Panc1 (cell line): ENCODE data around the gene HILPDA. TPM values are rescaled to one million over a fixed set of nuclear protein-coding genes. Genes with fewer than 3 reads are reported as not detected.
A peak's percentile ranks its signal among the peaks of the same experiment; 100 is the strongest.

Source experiments
- ATAC-seq: fragments of 200-7000 bp; cut with Tn5 transposase; 2 replicates; pipeline ENCODE4 v1.9.1; 2020; ENCODE audit warnings: mild to moderate bottlenecking, moderate library complexity
- BruUV-seq: library from RNA; stranded (reverse); fragments of 400-500 nt; replicated peaks from 2 replicates; lab custom pipeline; 2021; lab: Mats Ljungman, UMichigan
- CTCF ChIA-PET: fragments of 300-600 bp; sonication (Branson Sonifier 250); formaldehyde crosslinking; loops from one replicate; lab custom pipeline; 2022; ENCODE audit warnings: antibody characterized with exemption; lab: Charles Lee
- POLR2A ChIA-PET: fragments of 300-600 bp; sonication (Branson Sonifier 250); formaldehyde crosslinking; loops from one replicate; lab custom pipeline; 2022; ENCODE audit warnings: antibody characterized with exemption; lab: Charles Lee
- DNase-seq: peaks from one replicate; pipeline ENCODE4 v3.0.0-alpha.2; 2010; ENCODE audit warnings: low read depth, low spot score
- H3K27ac ChIP-seq: 2 replicates; pipeline ENCODE4 v1.5.1; 2011; ENCODE audit warnings: mild to moderate bottlenecking, low read length, inconsistent platforms
- H3K27me3 ChIP-seq: fragments of 200-500 bp; sonication (Bioruptor generic); 2 replicates; pipeline ENCODE4 v1.6.0; 2014; ENCODE audit warnings: low read length, inconsistent platforms; ENCODE audit not compliant: control insufficient read depth, insufficient read depth
- H3K36me3 ChIP-seq: fragments of 200-500 bp; sonication (Bioruptor generic); 2 replicates; pipeline ENCODE4 v1.5.1; 2014; ENCODE audit warnings: inconsistent platforms, mild to moderate bottlenecking, low read length, moderate library complexity; ENCODE audit not compliant: control insufficient read depth, insufficient read depth
- H3K4me1 ChIP-seq: 2 replicates; pipeline ENCODE4 v1.5.1; 2011; ENCODE audit warnings: inconsistent platforms, mild to moderate bottlenecking, low read length, moderate library complexity; ENCODE audit not compliant: control insufficient read depth, insufficient read depth
- H3K4me3 ChIP-seq, 2 experiments: 2 replicates each; pipeline ENCODE4 v1.5.1; 2011 to 2012; ENCODE audit warnings: low read depth in 2 of 2, low read length in 2 of 2, mild to moderate bottlenecking in 2 of 2, inconsistent platforms in 1 of 2, moderate library complexity in 1 of 2
- H3K9me3 ChIP-seq: fragments of 200-500 bp; sonication (Bioruptor generic); 2 replicates; pipeline ENCODE4 v1.5.1; 2014; ENCODE audit warnings: low read depth, mild to moderate bottlenecking, inconsistent platforms, low read length, moderate library complexity; ENCODE audit not compliant: control insufficient read depth, insufficient read depth
- CTCF ChIP-seq: fragments of 450-650 bp; IDR thresholded peaks from 2 replicates; pipeline ENCODE4 v1.5.1; 2017; ENCODE audit warnings: mild to moderate bottlenecking
- POLR2AphosphoS5 ChIP-seq: IDR thresholded peaks from 2 replicates; pipeline ENCODE4 v1.6.1; 2012; ENCODE audit warnings: mild to moderate bottlenecking, low read depth, low read length, moderate library complexity
- REST ChIP-seq, 2 experiments: IDR thresholded peaks; 2 replicates each; pipeline ENCODE4 v1.6.1; 2011 to 2012; ENCODE audit warnings: low read depth in 2 of 2, control low read depth in 1 of 2, low read length in 1 of 2, mild to moderate bottlenecking in 1 of 2, moderate library complexity in 1 of 2; ENCODE audit not compliant: insufficient read depth in 1 of 2
- SIN3A ChIP-seq: IDR thresholded peaks from 2 replicates; pipeline ENCODE4 v1.6.1; 2012; ENCODE audit warnings: low read depth, mild to moderate bottlenecking, low read length, moderate library complexity, borderline replicate concordance; ENCODE audit not compliant: insufficient read depth
- TCF7L2 ChIP-seq: IDR thresholded peaks from 2 replicates; pipeline ENCODE4 v1.6.1; 2011; ENCODE audit warnings: mild to moderate bottlenecking, low read depth, low read length, inconsistent platforms
- in situ Hi-C: cut with HindIII; loops from 2 replicates; pipeline ENCODE4 v1.10.0; 2016; ENCODE audit warnings: low sequenced_read_pairs, low pct_unique_long_range_greater_than_20kb
- intact Hi-C: fragments of 100-400 bp; cut with micrococcal nuclease; formaldehyde crosslinking; loops from one replicate; pipeline ENCODE4 v1.10.0; 2022; ENCODE audit not compliant: unreplicated experiment
- total RNA-seq: library from RNA; stranded (reverse); gene quantifications from one replicate; pipeline ENCODE4 v1.2.1, GENCODE V29; 2021; ENCODE audit not compliant: unreplicated experiment

HILPDA gene
- total RNA-seq, 1 experiment from 2014 or later = 70.8 TPM

GRCh38 chr7:128442356-128442755, 13.3 kb upstream of the HILPDA start:
- no TSS peak for BruUV-seq
- in situ Hi-C loops = no loop called here
- no peaks in the 10 kb centered on the region for H3K27me3 ChIP-seq
- TF ChIP-seq REST (IDR thresholded peaks at IDR 0.05; ENCODE audit: insufficient read depth in 1 of 2, low read depth in 2 of 2, low read length in 1 of 2) (no peak), SIN3A (no peak), CTCF (no peak), TCF7L2 (no peak), POLR2AphosphoS5 (no peak)
- ATAC-seq = no peak
- H3K9me3 ChIP-seq = no peaks in the 10 kb centered on the region
- no peak overlapping the region for H3K4me3 ChIP-seq
- peak overlapping the region; percentile 41; the same call in 1 of the 2 replicates for H3K27ac ChIP-seq
- H3K36me3 ChIP-seq = no peaks in the 10 kb centered on the region
- ChIA-PET CTCF (interaction anchor here (1.3 kb wide), 1 partner anchor 17 kb away, joined by 3 read pairs; no protein-coding TSS in a partner anchor), POLR2A (no interaction called here)
- no peak for DNase-seq
- H3K4me1 ChIP-seq = peaks cover 28% of the 10 kb centered on the region
- intact Hi-C loops = no loop called here

- in situ Hi-C loops = no loop called here
- intact Hi-C loops = no loop called here
- ChIA-PET CTCF (no interaction called here), POLR2A (interaction anchor here (1.0 kb wide), 1 partner anchor 9 kb away, joined by 5 read pairs; no protein-coding TSS in a partner anchor)
- Histone ChIP-seq H3K4me1 (peaks cover 28% of the 10 kb centered on the region), H3K27ac (peak overlapping the region; percentile 62), H3K27me3 (no peaks in the 10 kb centered on the region), H3K36me3 (no peaks in the 10 kb centered on the region), H3K4me3 (no peak overlapping the region), H3K9me3 (no peaks in the 10 kb centered on the region)
- ATAC-seq (peak; percentile 36; the same call in 1 of the 2 replicates), DNase-seq (no peak)
- BruUV-seq = no TSS peak
- no peak for TF ChIP-seq TCF7L2
- TF ChIP-seq SIN3A = no peak
- TF ChIP-seq REST (IDR thresholded peaks at IDR 0.05; ENCODE audit: insufficient read depth in 1 of 2, low read depth in 2 of 2, low read length in 1 of 2) = no peak
- no peak for TF ChIP-seq POLR2AphosphoS5
- TF ChIP-seq CTCF = no peak
Observed at GRCh38 chr7:128443831-128444600, 11.7 kb upstream of the HILPDA start.
